Keratinocyte (primary cell): Measurements from ENCODE around the gene ZNF205. TPM values are rescaled to one million over a fixed set of nuclear protein-coding genes. Genes with fewer than 3 reads are reported as not detected.

ENCODE experiments used
- DNase-seq: peaks from one replicate; pipeline ENCODE4 v3.0.0-alpha.2; 2011; ENCODE audit warnings: low read depth, missing footprints, low spot score
- FAIRE-seq: peaks from 2 replicates; lab custom pipeline; 2011; peaks lifted over from hg19 to GRCh38; lab: Jason Lieb, UNC
- H2AFZ ChIP-seq: 2 replicates; pipeline ENCODE4 v1.6.0; 2012; ENCODE audit warnings: low read length, control low read depth, inconsistent platforms; ENCODE audit not compliant: control insufficient read depth
- H3K27ac ChIP-seq: 2 replicates; pipeline ENCODE4 v1.5.1; 2011; ENCODE audit warnings: low read length; ENCODE audit not compliant: control insufficient read depth, insufficient read depth
- H3K27me3 ChIP-seq: 3 replicates; pipeline ENCODE4 v1.6.0; 2011; ENCODE audit warnings: low read length; ENCODE audit not compliant: control insufficient read depth, insufficient read depth; ENCODE audit errors: extremely low read depth
- H3K36me3 ChIP-seq, 2 experiments: 2 replicates in 1 of 2; 3 replicates in 1 of 2; pipeline ENCODE4 v1.5.1; 2011; ENCODE audit warnings: low read length in 2 of 2, mild to moderate bottlenecking in 1 of 2; ENCODE audit not compliant: control insufficient read depth in 2 of 2, insufficient read depth in 2 of 2; ENCODE audit errors: extremely low read depth in 1 of 2
- H3K4me1 ChIP-seq: 3 replicates; pipeline ENCODE4 v1.5.1; 2011; ENCODE audit warnings: low read length; ENCODE audit not compliant: control insufficient read depth, insufficient read depth; ENCODE audit errors: extremely low read depth
- H3K4me2 ChIP-seq: 3 replicates; pipeline ENCODE4 v1.6.0; 2011; ENCODE audit warnings: low read depth, low read length; ENCODE audit not compliant: control insufficient read depth, insufficient read depth; ENCODE audit errors: extremely low read depth
- H3K4me3 ChIP-seq, 3 experiments: fragments of 200-600 bp in 1 of 3; sonication (generic) in 1 of 3; 2 replicates in 2 of 3; 3 replicates in 1 of 3; pipeline ENCODE4 v1.5.1; 2011 to 2016; ENCODE audit warnings: low read length in 3 of 3, mild to moderate bottlenecking in 3 of 3, control low read depth in 2 of 3, inconsistent platforms in 1 of 3, low read depth in 1 of 3, mixed read lengths in 1 of 3, mixed run types in 1 of 3, moderate library complexity in 1 of 3; ENCODE audit not compliant: control insufficient read depth in 2 of 3, insufficient read depth in 2 of 3; ENCODE audit errors: extremely low read depth in 1 of 3
- H3K79me2 ChIP-seq: 2 replicates; pipeline ENCODE4 v1.6.0; 2012; ENCODE audit warnings: low read length; ENCODE audit not compliant: control insufficient read depth, insufficient read depth
- H3K9ac ChIP-seq: 3 replicates; pipeline ENCODE4 v1.6.0; 2011; ENCODE audit warnings: low read length; ENCODE audit not compliant: control insufficient read depth, insufficient read depth; ENCODE audit errors: extremely low read depth
- H3K9me1 ChIP-seq: 3 replicates; pipeline ENCODE4 v1.6.0; 2011; ENCODE audit warnings: low read length; ENCODE audit not compliant: control insufficient read depth, insufficient read depth; ENCODE audit errors: extremely low read depth
- H3K9me3 ChIP-seq: 2 replicates; pipeline ENCODE4 v1.5.1; 2012; ENCODE audit warnings: low read depth, low read length; ENCODE audit not compliant: control insufficient read depth
- H4K20me1 ChIP-seq: 3 replicates; pipeline ENCODE4 v1.6.0; 2011; ENCODE audit warnings: low read length; ENCODE audit not compliant: control insufficient read depth, insufficient read depth; ENCODE audit errors: extremely low read depth
- EZH2 ChIP-seq: IDR thresholded peaks from one replicate; pipeline ENCODE4 v1.6.1; 2012; ENCODE audit warnings: inconsistent platforms, mild to moderate bottlenecking, low read length, moderate library complexity
- dilution Hi-C: fragments of 300-500 bp; cut with MboI; formaldehyde crosslinking; loops from one replicate; pipeline ENCODE4 v1.7.0; 2020; ENCODE audit warnings: low sequenced_read_pairs; ENCODE audit not compliant: extremely low pct_ligation_motif_present
- polyA plus RNA-seq, 5 experiments: library from polyadenylated mRNA; depleted of rRNA in 3 of 5; stranded (reverse) in 3 of 5; stranded (forward) in 1 of 5; unstranded in 1 of 5; fragments of >200 nt; gene quantifications; 1 replicate in 1 of 5; 2 replicates in 3 of 5; 3 replicates in 1 of 5; pipeline versions ENCODE4 v1.2.1 to v1.2.3, GENCODE V29; 2011 to 2012; ENCODE audit warnings: missing spikeins in 2 of 5, low read depth in 1 of 5, low replicate concordance in 1 of 5
- TF ChIP-seq, protein P1 (sequence below), 3 experiments: IDR thresholded peaks in 1 of 3; conservative IDR thresholded peaks in 1 of 3; optimal IDR thresholded peaks in 1 of 3; 2 replicates in 2 of 3; 3 replicates in 1 of 3; pipeline versions ENCODE3 to v1.5.1; 2011; ENCODE audit warnings: low read length in 3 of 3, mild to moderate bottlenecking in 3 of 3, moderate library complexity in 2 of 3, control low read depth in 1 of 3, inconsistent platforms in 1 of 3; ENCODE audit not compliant: insufficient read depth in 2 of 3; ENCODE audit errors: extremely low read depth in 1 of 3

Gene ZNF205
- polyA plus RNA-seq, 1 donor (not counting 4 experiments of a cell fraction or from before 2014, with no cell fraction given) = 6.0 TPM

DNA sequence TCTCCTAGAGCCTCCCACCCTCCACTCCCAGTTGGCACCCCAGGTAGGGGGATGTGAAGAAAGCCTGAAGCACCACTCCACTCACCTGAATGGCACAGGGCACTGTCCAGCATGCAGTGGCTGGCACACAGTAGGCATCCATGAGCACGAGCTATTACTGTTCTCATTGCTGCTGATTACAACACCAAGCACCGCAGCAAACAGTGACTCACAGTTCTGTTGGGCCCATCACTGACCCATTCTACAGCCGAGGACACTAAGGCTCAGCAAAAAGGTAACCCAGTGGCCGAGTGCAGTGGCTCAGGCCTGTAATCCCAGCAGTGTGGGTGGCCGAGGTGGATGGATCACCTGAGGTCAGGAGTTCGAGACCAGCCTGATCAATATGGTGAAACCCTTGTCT is 16.0 kb upstream of the ZNF205 start:
- H3K36me3 ChIP-seq = no peaks in the 10 kb centered on the region
- no peak overlapping the region for H3K4me2 ChIP-seq
- no peak overlapping the region for H2AFZ ChIP-seq
- H3K9me3 ChIP-seq = no peaks in the 10 kb centered on the region
- no peak overlapping the region for H3K27ac ChIP-seq
- no peak for TF ChIP-seq EZH2
- H3K79me2 ChIP-seq = no peaks in the 10 kb centered on the region
- no peak for FAIRE-seq
- no peaks in the 10 kb centered on the region for H3K27me3 ChIP-seq
- no peak overlapping the region for H3K4me3 ChIP-seq
- no peak overlapping the region for H3K9ac ChIP-seq
- H3K9me1 ChIP-seq = no peaks in the 10 kb centered on the region
- H4K20me1 ChIP-seq = no peaks in the 10 kb centered on the region
- dilution Hi-C loops = no loop called here
- DNase-seq = no peak
- peaks cover 11% of the 10 kb centered on the region for H3K4me1 ChIP-seq

DNA sequence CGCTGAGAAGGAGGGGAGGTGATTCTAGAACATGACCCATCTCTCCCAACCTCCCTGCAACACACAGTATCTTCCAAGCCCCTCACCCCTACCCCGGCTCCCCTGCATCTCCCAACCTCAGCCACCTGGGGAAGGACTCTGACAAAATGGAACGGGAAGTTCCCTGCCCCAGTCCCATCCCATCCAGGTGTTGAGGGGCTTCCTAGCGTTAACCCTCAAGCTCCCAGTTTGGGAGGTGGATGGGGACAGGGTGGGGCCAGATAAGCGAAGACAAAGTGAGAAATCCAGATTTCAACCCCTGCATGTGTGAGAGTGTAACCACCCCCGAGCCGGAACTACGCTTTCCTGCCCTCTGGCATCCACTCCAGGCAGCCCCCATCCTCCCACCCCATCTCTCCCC is 15.1 kb upstream of the ZNF205 start:
- FAIRE-seq (no peak), DNase-seq (no peak)
- TF ChIP-seq, protein P1, sequence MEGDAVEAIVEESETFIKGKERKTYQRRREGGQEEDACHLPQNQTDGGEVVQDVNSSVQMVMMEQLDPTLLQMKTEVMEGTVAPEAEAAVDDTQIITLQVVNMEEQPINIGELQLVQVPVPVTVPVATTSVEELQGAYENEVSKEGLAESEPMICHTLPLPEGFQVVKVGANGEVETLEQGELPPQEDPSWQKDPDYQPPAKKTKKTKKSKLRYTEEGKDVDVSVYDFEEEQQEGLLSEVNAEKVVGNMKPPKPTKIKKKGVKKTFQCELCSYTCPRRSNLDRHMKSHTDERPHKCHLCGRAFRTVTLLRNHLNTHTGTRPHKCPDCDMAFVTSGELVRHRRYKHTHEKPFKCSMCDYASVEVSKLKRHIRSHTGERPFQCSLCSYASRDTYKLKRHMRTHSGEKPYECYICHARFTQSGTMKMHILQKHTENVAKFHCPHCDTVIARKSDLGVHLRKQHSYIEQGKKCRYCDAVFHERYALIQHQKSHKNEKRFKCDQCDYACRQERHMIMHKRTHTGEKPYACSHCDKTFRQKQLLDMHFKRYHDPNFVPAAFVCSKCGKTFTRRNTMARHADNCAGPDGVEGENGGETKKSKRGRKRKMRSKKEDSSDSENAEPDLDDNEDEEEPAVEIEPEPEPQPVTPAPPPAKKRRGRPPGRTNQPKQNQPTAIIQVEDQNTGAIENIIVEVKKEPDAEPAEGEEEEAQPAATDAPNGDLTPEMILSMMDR (optimal IDR thresholded peaks at IDR 0.05 in 1 of 3, IDR thresholded peaks at IDR 0.05 in 1 of 3, conservative IDR thresholded peaks at IDR 0.05 in 1 of 3; ENCODE audit: extremely low read depth in 1 of 3, insufficient read depth in 2 of 3, low read length in 3 of 3) = no peak
- TF ChIP-seq EZH2 = no peak
- dilution Hi-C loops = no loop called here
- H2AFZ ChIP-seq = no peak overlapping the region
- H3K79me2 ChIP-seq = no peaks in the 10 kb centered on the region
- H3K27ac ChIP-seq = no peak overlapping the region
- H3K27me3 ChIP-seq = no peaks in the 10 kb centered on the region
- H3K9me1 ChIP-seq = no peaks in the 10 kb centered on the region
- H3K4me3 ChIP-seq = no peak overlapping the region
- no peaks in the 10 kb centered on the region for H4K20me1 ChIP-seq
- no peaks in the 10 kb centered on the region for H3K36me3 ChIP-seq
- H3K9me3 ChIP-seq = no peaks in the 10 kb centered on the region
- H3K4me2 ChIP-seq = no peak overlapping the region
- no peak overlapping the region for H3K9ac ChIP-seq
- peaks cover 11% of the 10 kb centered on the region for H3K4me1 ChIP-seq
